GM12891 (cell line): Measurements from ENCODE around the gene ITPRID2.

Experiments
- POLR2A ChIP-seq: IDR thresholded peaks from 2 replicates; pipeline ENCODE4 v1.6.1; 2011; ENCODE audit warnings: low read depth, low read length, control low read depth
- POLR2AphosphoS5 ChIP-seq: IDR thresholded peaks from 2 replicates; pipeline ENCODE4 v1.6.1; 2011; ENCODE audit warnings: low read depth, low read length, control low read depth
- SPI1 ChIP-seq: IDR thresholded peaks from 2 replicates; pipeline ENCODE4 v1.6.1; 2011; ENCODE audit warnings: low read depth, low read length, control low read depth

DNA sequence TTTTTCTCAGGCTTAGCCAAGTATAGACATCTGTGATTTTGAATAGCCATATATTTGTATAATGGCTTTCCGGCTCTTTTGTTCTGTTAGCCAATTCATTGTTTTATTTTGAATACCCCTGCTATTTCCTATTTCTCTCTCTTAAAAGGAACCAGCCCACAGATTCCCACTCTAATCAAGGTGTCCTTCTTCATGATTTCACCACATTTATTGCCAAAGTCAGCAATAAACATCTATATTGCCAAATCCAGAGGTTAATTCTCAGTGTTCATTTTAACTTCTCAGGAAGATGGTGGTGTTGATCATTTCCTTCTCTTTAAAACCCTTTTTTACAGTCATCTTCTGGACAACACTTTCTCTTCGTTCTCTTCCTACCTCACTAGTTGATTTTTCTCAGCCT is 13.1 kb upstream of the ITPRID2 start:
- no peak for TF ChIP-seq POLR2AphosphoS5
- TF ChIP-seq POLR2A, result no peak
- TF ChIP-seq SPI1, result no peak
